H54 (cell line): Measurements from ENCODE around the gene TJP3.

Experiments
- DNase-seq: peaks from one replicate; pipeline ENCODE4 v3.0.0; 2011; ENCODE audit warnings: low spot score, mixed read lengths; ENCODE audit not compliant: insufficient read length
- FAIRE-seq: peaks from 3 replicates; lab custom pipeline; 2011; peaks lifted over from hg19 to GRCh38; lab: Jason Lieb, UNC
- POLR2A ChIP-seq: IDR thresholded peaks from 2 replicates; pipeline ENCODE4 v1.6.1; 2011; ENCODE audit warnings: low read depth, mild to moderate bottlenecking, low read length

The TJP3 gene

DNA sequence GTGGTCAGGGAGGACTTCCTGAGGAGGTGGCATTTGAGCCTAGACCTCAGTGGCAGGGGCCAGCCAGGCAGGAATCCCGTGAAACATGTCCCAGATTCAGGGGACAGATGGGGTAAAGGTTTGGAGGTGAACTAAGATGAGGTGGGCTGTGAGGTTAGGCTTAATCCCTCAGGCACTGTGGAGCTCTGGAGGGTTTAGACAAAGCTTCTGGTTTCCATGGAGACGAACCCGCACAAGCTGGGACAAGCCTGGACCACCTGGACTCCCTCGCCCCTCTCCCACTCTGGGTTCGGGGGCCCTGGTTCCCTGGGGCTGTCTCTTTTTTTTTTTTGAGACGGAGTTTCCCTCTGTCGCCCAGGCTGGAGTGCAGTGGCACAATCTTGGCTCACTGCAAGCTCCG, 15.7 kb downstream of the TJP3 start:
- DNase-seq (no peak), FAIRE-seq (no peak)
- TF ChIP-seq POLR2A = no peak

DNA sequence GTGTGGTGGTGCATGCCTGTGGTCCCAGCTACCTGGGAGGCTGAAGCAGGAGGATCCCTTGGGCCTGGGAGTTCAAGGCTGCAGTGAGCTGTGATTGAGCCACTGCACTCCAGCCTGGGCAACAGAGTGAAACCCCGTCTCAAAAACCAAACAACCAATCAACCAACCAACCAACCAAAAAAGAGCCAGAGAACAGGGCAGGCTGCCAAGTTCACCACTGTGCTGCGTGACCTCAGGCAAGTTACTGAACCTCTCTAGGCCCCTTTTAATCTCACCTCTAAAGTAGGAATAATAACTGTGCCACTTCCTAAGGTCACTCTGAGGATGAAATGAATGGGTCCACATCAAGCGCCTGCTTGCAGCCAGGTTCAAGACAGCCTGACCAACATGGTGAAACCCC, 16.9 kb downstream of the TJP3 start:
- no peak for FAIRE-seq
- no peak for DNase-seq
- no peak for TF ChIP-seq POLR2A

DNA sequence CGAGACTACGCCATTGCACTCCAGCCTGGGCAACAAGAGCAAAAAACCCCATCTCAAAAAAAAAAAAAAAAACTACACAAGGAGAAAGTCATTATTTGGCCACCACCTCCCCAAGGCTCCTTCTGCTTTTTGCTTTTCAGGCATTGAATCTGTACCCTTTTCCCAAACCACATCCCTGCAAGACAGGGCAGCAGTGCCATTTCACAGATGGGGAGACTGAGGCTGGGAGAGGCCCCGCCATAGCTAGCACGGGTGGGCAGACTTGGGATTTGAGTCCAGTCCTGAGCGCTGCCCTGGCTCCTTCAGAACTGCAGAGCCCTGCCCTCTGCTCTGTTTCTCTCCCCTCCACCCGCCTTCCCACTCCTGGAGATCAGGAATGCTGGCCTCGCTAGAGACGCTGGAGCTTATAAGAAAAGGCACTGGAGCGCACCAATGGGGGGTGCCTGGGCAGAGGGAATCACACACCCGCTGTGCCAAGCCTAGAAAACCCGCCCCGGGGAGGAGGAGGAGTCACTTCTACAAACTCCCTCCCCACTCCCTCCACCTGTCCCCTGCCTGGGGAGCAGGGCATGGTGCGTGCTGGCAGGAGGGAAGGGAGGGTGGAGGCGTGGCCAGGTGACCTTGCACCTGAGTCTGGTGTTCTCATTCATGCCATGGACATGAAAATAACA, 17.6 kb downstream of the TJP3 start:
- TF ChIP-seq POLR2A = no peak
- FAIRE-seq (no peak), DNase-seq (no peak)

DNA sequence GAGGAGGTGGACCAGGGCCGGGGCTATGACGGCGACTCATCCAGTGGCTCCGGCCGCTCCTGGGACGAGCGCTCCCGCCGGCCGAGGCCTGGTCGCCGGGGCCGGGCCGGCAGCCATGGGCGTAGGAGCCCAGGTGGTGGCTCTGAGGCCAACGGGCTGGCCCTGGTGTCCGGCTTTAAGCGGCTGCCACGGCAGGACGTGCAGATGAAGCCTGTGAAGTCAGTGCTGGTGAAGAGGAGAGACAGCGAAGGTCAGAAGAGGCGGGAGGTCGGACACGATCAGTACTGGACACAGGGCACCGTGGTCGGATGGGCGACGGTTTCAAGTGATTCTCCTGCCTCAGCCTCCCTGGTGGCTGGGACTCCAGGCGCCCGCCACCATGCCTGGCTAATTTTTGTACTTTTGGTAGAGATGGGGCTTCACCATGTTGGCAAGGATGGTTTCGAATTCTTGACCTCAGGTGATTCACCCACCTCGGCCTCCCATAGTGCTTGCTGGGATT, 22.3 kb downstream of the TJP3 start:
- no peak for TF ChIP-seq POLR2A
- FAIRE-seq = no peak
- no peak for DNase-seq

DNA sequence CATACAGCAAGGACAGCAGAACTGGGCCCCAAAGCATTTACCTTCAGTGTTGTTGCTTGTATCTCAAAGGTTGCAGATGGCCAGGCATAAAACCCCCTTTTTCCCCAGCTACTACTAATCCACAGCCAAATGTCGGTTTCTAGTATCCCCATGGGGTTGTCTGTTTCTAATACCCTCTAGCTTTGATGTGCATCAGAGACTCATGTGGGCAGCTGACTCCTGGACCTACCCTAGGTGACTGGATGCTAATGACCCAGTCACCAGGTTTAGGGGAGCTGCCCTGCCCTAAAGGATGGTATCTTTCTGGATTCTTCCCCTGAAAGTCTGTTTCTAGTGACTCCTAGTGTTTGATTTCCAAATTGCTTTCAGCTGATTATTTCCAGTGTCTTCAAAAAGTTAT, 23.9 kb downstream of the TJP3 start:
- no peak for TF ChIP-seq POLR2A
- no peak for FAIRE-seq
- DNase-seq = no peak

DNA sequence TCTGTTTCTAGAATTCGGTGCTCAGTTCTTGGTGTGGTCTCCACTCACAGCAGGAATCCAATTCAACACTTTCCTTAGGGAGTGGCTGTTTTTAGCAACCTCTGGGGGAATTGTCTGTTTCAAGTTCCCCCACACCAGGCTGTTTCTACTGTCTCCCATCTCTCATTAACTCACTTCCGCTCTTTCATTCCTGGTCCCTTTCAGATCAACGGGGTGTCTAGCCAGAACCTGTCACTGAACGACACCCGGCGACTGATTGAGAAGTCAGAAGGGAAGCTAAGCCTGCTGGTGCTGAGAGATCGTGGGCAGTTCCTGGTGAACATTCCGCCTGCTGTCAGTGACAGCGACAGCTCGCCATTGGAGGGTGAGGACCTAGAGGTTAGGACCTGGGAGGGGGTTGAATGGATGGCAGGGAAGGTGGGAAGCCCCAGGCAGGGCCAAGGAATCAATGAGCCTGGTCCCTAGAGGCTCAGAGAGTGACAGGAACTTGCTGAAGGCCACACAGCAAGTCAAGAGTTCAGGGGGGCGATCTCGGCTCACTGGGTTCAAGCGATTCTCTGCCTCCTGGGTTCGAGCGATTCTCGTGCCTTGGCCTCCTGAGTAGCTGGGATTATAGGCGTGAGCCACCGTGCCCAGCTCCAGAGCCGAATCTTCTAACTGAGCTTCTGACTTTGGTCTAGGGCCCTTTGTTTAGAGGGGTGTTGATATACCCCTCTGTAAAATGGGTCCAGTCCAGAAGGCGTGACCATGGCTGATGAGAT, 25.5 kb downstream of the TJP3 start:
- TF ChIP-seq POLR2A = no peak
- DNase-seq (no peak), FAIRE-seq (no peak)

DNA sequence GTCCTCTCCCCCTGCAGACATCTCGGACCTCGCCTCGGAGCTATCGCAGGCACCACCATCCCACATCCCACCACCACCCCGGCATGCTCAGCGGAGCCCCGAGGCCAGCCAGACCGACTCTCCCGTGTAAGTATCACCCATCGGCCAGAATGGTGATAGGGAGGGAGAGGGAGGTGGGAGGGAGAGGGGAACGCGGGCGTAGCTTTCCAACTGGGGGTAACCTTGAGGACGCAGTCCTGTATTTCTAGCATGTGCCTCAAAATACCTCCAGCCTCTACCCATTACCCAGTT, 26.1 kb downstream of the TJP3 start:
- TF ChIP-seq POLR2A = no peak
- FAIRE-seq = no peak

DNA sequence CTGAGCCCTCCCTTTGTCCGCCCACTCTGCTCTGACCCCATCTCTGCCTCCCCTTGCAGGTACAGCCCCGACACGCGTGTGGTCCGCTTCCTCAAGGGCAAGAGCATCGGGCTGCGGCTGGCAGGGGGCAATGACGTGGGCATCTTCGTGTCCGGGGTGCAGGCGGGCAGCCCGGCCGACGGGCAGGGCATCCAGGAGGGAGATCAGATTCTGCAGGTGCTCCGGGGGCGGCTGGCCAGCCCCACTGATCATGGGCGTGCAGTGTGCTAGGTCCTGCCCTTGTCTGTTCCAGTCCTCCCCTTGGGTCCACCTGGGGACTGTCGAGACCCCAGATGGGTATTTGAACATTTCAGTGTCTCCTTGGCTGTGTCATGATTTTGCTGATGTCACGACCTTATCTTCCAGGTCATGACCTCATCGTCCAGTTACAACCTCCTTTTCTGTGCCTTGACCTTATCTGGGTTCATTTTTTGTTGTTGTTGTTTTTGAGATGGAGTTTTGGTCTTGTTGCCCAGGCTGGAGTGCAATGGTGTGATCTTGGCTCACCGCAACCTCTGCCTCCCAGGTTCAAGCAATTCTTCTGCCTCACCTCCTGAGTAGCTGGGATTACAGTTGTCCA, 28.0 kb downstream of the TJP3 start:
- DNase-seq (no peak), FAIRE-seq (no peak)
- no peak for TF ChIP-seq POLR2A

More for the DNA sequence above, 26.1 kb downstream of the TJP3 start:
- no peak for DNase-seq

DNA sequence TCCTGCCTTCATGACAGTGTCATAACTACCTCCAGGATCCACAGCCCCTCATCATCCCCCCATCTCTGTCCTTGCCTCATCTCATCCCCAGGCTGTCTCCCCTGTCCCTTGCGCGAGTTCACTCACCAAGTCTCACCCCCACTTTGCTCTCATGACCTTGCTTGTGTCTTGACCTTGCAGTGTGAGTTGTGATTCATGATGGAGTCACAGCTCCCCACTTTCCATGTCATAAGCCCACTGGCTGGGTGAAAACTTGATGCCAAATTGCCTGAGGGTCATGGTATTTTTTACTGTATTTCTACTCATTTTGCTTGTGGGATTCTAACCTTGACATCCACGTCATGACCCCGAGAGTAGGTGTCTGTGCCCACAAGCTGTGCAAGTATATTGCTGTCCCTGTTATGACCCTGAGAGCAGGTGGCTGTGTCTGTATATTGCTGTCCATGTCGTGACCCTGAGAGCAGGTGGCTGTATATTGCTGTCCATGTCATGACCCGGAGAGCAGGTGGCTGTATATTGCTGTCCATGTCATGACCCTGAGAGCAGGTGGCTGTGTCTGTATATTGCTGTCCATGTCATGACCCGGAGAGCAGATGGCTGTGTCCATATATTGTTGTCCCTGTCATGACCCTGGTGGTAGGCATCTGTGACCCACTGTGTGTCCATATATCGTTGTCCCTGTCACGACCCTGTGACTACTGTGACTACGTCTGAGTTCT, 29.5 kb downstream of the TJP3 start:
- FAIRE-seq = no peak
- DNase-seq = no peak
- no peak for TF ChIP-seq POLR2A

DNA sequence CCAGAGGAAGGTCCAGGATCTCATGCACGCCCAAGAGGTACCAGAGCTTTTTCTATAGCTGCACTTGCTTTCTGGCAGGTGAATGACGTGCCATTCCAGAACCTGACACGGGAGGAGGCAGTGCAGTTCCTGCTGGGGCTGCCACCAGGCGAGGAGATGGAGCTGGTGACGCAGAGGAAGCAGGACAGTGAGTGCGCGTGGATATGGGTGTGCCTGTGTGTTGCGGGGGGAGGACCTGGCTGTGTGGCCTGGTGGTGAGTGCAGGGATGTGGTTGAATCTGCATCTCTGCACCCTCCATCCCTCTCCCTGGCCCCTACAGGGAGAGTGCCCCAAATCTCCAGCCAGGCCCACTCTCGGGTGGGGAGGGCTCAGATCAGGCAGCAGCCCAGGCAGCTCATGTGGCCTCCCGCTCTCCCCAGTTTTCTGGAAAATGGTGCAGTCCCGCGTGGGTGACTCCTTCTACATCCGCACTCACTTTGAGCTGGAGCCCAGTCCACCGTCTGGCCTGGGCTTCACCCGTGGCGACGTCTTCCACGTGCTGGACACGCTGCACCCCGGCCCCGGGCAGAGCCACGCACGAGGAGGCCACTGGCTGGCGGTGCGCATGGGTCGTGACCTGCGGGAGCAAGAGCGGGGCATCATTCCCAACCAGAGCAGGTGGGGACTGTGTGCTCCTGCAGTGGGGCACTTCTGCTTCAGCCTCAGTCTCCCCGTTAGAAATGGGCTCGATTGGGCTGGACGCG, 30.5 kb downstream of the TJP3 start:
- no peak for DNase-seq
- FAIRE-seq = no peak
- no peak for TF ChIP-seq POLR2A

DNA sequence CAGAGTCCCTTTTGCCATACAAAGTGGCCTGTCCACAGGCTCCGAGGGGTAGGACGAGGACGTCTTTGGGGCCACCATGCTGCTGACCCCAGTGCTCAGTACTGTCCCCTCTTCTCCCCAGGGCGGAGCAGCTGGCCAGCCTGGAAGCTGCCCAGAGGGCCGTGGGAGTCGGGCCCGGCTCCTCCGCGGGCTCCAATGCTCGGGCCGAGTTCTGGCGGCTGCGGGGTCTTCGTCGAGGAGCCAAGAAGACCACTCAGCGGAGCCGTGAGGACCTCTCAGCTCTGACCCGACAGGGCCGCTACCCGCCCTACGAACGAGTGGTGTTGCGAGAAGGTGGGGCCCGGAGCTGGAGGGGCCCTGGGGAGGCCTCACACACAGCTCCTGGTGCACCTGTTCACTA, 32.2 kb downstream of the TJP3 start:
- FAIRE-seq (no peak), DNase-seq (no peak)
- no peak for TF ChIP-seq POLR2A

DNA sequence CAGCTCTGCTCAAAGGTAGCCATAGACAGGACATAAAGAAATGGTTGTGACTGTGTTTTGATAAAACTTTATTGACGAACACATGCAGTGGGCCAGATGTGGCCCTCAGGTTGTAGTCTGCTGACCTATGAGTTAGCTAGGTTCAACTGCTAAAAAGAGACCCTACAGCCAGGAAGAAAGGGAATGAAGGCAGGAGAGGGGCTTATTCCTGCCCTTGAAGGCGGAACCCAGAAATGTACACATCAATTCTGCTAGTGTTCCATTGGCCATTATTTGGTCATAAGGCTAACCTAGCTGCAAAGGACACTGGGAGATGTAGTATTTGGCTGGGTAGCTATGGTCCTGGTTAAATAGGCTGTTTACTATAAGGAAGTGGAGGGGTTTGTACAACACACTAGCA, 35.3 kb downstream of the TJP3 start:
- TF ChIP-seq POLR2A = no peak
- FAIRE-seq = peak; percentile 41
- peak; percentile 63 for DNase-seq

DNA sequence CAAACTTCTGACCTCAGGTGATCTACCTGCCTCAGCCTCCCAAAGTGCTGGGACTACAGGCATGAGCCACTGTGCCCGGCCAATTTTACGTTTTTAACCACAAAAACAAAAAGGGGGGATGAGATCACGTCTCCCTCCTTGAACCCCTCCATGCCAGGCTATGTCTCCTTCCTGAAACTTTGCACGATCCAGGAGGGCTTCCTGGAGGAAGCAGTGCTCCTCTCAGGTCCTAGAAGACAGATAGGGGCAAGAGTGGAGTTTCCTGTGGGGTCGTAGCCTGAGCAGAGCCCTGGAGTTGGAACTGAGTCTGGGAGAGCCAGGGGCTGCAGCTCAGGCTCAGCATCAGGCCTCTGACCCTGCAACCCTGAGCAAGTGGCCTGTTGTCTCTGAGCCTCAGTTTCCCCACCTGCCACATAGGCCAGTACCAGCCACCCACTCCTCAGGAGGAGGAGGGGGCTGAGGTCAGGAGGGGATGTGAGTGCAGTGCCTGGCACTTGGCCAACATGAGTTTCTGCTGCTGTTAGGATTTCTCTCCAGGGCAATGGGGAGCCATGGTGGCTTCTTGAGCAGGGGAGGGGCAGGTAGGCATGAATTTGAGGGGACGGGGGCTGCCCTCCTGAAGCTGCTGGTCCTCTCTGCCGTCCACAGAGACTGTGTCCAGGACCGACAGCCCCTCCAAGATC, 37.3 kb downstream of the TJP3 start:
- no peak for TF ChIP-seq POLR2A
- DNase-seq (no peak), FAIRE-seq (no peak)
